ENCODE results near the gene CAPN15.
A peak's percentile ranks its signal among the peaks of the same experiment; 100 is the strongest.

Gene CAPN15

GRCh38 chr16:563072-563644 lies 35.6 kb downstream of the CAPN15 start:
- no peak for DNase-seq

- no peak for DNase-seq
These were observed 37.3 kb downstream of the CAPN15 start for GRCh38 chr16:564690-565418.

- no peak for DNase-seq
These were observed 38.2 kb downstream of the CAPN15 start for GRCh38 chr16:565419-566330.

GRCh38 chr16:566475-567372 lies 39.2 kb downstream of the CAPN15 start, which contains the start of gene NHLRC4:
Gene NHLRC4, plus strand, starts transcription at chr16:567005. Its CDS starts 1,043 bp downstream, at chr16:568048.
- no peak for DNase-seq

DNA sequence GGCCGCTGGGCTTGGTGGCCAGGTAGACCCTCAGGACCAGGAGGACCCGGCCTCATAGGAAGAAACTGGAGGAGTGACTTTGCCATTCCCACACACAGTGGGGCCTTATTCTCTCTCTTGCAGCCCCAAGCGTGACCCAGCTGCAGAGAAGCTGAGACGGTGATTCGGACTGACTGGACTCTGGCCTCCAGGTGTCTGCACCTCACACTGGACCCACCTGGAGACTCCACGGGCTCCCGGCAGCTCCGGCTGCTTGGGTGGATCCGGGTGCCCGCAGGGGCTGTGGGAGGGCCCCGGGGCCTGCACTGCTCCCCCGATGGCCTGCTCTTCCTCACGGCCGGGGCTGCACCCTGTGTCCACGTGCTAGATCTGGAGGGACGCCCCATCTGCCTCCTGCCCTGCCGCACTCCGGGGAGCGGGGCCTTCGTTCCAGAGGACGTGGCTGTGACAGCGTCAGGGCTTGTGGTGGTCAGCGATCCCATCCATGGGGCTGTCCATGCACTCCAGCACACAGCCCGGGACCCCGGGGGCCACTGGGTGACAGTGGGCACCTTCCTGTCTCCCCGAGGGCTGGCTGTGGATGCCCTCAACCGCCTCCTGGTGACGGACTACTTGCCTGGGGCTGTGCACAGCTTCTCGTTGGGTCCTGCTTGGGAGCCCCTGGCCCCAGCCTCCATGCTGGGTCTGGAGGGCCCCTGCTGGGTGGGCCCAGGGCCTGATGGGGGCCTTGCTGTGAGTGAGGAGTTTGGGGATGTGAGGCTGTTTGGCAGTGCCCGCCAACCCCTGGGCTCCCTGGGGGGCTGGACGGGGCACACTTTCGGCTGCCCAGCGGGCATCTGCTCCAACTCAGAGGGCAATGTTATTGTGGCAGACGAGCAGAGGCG lies 40.1 kb downstream of the CAPN15 start:
- no peak for DNase-seq

- no peak for DNase-seq
These were observed 41.1 kb downstream of the CAPN15 start for GRCh38 chr16:568401-569258.

DNA sequence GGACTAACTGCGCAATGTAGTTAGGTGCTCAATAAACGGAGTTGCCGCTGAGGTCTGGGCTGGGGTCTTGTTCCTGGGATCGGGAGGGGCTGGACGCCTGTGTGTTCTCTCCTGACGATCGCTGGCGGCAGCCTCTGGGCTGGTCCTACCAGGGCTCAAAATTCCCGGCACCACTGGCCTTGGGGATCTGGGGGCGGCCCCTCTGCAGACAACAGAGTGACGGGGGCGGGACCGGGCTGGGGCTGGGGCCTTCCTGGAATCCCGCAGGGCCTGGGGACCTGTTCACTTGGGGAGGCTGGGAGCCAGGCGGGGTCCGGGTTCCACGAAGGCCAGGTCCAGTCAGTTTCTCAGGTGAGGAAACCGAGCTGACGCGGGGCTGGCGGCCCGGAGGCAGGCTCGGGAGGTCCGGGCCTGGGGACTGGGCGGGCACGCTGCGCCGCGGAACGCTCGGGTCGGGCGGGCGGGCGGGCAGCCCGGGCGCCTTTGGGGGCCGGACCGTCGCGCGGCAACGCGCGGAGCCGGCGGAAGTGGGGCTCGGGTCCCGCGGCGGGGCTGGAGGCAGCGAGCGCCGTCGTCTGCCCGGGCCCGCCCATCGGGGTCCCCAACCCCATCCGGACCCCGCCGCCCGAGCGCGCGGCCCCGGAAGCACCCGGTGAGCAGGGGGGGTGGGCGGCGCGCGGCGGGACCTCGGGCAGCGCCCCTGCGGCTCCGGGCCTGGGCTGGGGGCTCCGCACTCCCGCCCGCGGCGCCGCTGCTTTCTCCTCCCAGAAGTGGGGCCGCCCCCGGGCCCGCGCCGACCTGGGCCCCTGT lies 42.1 kb downstream of the CAPN15 start, which contains the start of gene PIGQ:
Gene PIGQ (plus strand): TSS at position 524 of the 810 bp plus-strand sequence. CDS start 4,107 bp downstream, outside the sequence.
- DNase-seq: peak; percentile 10

DNA sequence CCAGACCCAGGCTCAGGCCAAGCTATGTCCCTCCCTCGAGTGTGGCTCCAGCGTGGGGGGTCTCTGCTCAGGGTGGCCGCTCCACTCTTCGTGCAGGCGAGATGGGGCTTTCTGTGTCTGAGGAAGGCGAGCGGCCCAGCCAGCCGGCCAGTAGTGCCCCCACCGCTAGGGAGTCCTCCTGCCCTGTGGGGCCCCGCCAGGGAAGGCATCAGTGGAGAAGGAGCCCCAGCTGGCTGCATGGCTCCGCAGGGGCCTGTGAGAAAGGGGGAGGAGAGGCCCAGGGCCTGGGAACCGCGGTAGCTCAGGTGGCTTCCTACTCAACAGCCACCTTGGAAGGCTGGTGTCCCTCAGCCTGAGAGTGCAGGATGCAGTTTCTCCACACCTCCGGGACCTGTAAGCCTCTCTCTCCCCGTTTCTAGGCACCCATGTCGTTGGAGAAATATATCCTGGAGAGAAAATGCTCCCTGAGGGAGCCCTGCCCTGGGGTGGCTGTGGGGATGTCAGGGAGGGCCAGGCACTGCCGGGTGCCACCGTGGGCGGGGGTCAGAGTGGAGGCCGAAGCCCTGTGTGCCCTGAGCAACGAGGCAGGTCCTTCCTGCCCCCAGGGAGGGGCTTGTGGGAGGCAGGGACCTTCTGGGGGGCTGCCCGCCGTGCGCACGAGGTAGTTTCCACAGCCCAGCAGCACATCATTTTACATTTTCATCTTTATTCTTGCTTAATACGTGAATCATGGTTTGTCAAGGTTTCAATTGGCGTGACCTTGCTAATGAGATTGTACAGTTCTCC lies 45.5 kb downstream of the CAPN15 start:
- no peak for DNase-seq

- no peak for DNase-seq
These were observed 46.7 kb downstream of the CAPN15 start for GRCh38 chr16:574021-574760.

GRCh38 chr16:575354-576196 lies 48.1 kb downstream of the CAPN15 start:
- DNase-seq: no peak

DNA sequence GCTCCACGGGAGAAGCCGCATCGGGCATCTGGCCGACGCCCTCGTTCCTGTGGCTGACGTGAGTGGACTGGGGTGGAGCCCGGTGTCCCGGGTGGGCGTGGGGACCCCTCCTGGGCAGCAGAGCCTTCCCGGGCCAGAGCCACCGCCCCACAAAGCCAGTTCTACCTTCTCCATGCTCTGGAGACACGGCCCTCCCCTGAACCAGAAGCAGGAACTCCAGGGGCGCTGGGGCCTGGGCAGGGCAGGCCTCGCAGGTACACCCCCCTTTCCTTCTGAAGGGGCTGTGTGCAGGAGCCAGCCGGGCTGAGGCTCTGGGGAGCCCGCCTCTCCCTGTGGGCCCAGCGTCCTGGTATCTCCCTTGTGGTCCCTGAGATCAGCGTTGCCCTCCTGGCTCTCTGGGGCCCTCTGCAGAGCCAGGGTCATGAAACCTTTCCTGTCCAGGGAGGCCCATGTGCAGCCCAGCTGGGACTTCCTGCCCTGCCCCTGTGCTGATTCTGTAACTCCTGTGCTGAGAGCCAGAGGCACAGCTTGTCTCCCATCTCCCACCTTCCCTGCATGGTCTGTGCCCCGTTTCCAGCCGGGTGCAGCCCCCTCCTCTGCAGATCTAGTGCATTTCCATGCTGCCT lies 48.8 kb downstream of the CAPN15 start:
- no peak for DNase-seq

DNA sequence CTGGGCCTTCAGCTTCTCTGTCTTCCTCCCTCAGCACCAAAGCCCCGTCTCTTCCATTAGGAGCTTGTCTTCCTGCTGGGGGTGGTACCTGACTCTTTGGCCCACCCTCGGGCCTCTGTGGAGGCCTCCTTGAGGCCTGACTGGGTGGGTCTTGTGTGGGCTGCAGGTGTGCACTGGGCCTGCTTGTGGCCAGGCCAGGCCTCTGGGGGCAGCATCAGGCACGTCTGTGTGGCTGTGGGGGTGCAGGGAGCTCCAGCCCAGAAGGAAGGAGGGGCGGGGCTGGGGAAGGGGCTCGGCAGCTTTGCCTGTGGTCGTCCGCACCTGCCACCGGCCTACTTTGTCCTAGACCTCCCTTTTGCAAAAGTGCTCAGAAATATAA lies 49.3 kb downstream of the CAPN15 start:
- DNase-seq: no peak

DNA sequence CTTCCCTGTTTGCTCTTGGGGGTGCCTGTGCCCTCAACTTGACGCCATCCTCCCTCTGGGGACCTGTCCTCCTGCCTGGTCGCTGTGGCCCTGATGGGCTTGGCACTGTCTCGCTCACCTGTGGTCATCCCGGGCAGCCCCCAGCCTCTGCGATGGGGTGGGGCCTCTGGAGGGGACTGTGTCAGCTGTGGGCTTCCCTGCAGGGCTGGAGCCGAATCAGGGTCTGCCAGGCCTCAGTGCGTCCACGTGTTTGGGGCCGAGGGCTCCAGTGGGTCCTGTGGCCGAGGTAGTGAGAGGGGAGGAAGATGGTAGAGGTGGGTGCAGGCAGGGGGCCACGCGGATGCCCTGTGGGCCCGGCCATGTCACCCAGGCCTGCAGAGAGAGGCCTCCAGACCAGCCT lies 50.3 kb downstream of the CAPN15 start:
- no peak for DNase-seq

- no peak for DNase-seq
These were observed 50.8 kb downstream of the CAPN15 start for GRCh38 chr16:578232-578869.

GRCh38 chr16:578870-579405 lies 51.4 kb downstream of the CAPN15 start:
- peak; percentile 31 for DNase-seq

Data from NCI-H1694 (cell line).